Loucy (cell line): ENCODE data around the gene DIPK1A.

Source experiments
- CTCF ChIP-seq: fragments of 200-600 bp; sonication (generic); conservative IDR thresholded peaks from 2 replicates; pipeline ENCODE4 v1.5.1; 2014; ENCODE audit warnings: mild to moderate bottlenecking, antibody characterized with exemption, low read length
- EZH2phosphoT487 ChIP-seq: fragments of 200-600 bp; IDR thresholded peaks from 2 replicates; pipeline ENCODE4 v1.6.1; 2018; ENCODE audit warnings: antibody characterized with exemption, mild to moderate bottlenecking, moderate library complexity, borderline replicate concordance

DNA sequence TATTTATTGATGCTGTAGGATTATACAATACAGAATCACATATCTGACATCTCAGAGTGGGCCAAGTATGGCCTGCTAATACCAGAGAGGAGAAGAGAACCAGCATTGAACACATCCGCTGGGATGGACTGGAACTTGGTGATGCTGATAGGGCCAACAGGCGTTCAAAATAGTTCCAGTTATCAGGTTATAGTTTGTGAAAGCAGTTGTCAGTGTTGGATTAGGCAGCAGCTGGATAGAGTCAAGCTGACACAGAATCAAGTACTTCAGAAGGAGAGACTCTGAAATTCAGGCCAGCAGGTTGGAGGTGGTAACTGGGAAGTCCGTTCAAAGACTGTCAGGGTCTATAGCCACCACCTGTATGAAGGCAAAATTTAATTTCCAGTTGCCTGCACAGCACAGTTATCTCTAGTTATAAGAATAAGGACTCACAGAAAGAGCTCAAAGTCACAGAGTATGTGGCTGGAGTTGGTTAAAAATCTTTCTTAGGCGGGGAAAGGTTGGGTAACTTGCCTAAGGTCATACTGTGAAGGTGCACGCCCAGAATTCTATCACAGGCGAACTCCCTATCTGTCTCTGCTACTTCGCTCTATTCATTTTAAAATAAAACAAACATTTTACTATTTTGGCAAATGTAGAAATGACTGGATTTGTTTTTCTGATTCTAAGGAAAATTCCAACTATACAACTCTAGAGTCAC, 9.9 kb upstream of the DIPK1A start:
- TF ChIP-seq CTCF: no peak
- no peak for TF ChIP-seq EZH2phosphoT487
